H9 (cell line): ENCODE results near the gene DSTYK. TPM values are rescaled to one million over a fixed set of nuclear protein-coding genes. Genes with fewer than 3 reads are reported as not detected.

ENCODE experiments used
- DNase-seq: peaks from one replicate; pipeline ENCODE4 v3.0.0-alpha.2; 2017
- H2AFZ ChIP-seq: one replicate; pipeline ENCODE4 v1.6.1; 2013; ENCODE audit warnings: mild to moderate bottlenecking, low read length, control low read depth, moderate library complexity
- H2AK5ac ChIP-seq: 2 replicates; pipeline ENCODE4 v1.6.1; 2013; ENCODE audit warnings: low read length, control low read depth, mixed read lengths; ENCODE audit not compliant: insufficient read length
- H2BK120ac ChIP-seq: one replicate; pipeline ENCODE4 v1.6.1; 2013; ENCODE audit warnings: low read depth, mild to moderate bottlenecking, low read length, control low read depth, inconsistent platforms; ENCODE audit not compliant: poor library complexity, severe bottlenecking
- H2BK12ac ChIP-seq: 2 replicates; pipeline ENCODE4 v1.6.1; 2013; ENCODE audit warnings: low read length, control low read depth, mixed read lengths, low read depth; ENCODE audit not compliant: insufficient read length
- H2BK15ac ChIP-seq: 2 replicates; pipeline ENCODE4 v1.6.1; 2013; ENCODE audit warnings: low read depth, low read length, control low read depth
- H2BK20ac ChIP-seq: one replicate; pipeline ENCODE4 v1.6.1; 2013; ENCODE audit warnings: low read depth, mild to moderate bottlenecking, low read length, control low read depth, inconsistent platforms; ENCODE audit not compliant: poor library complexity, severe bottlenecking
- H2BK5ac ChIP-seq: 2 replicates; pipeline ENCODE4 v1.6.1; 2013; ENCODE audit warnings: low read length, control low read depth, mixed read lengths; ENCODE audit not compliant: insufficient read length
- H3K14ac ChIP-seq: 2 replicates; pipeline ENCODE4 v1.6.1; 2013; ENCODE audit warnings: low read length, control low read depth; ENCODE audit not compliant: insufficient read depth
- H3K18ac ChIP-seq: 2 replicates; pipeline ENCODE4 v1.6.1; 2013; ENCODE audit warnings: low read depth, mild to moderate bottlenecking, mixed read lengths, low read length, control low read depth; ENCODE audit not compliant: insufficient read length
- H3K23ac ChIP-seq: 2 replicates; pipeline ENCODE4 v1.6.1; 2013; ENCODE audit warnings: low read length, control low read depth, mixed read lengths, low read depth; ENCODE audit not compliant: insufficient read length
- H3K23me2 ChIP-seq: 2 replicates; pipeline ENCODE4 v1.6.1; 2013; ENCODE audit warnings: low read depth, mild to moderate bottlenecking, mixed read lengths, low read length, control low read depth; ENCODE audit not compliant: insufficient read length, poor library complexity, severe bottlenecking
- H3K27ac ChIP-seq: 2 replicates; pipeline ENCODE4 v1.5.1; 2013; ENCODE audit warnings: low read length, control low read depth, mixed read lengths, low read depth; ENCODE audit not compliant: insufficient read length
- H3K27me3 ChIP-seq: 2 replicates; pipeline ENCODE4 v1.6.1; 2013; ENCODE audit warnings: low read length, control low read depth, inconsistent platforms; ENCODE audit not compliant: insufficient read depth
- H3K4ac ChIP-seq: 2 replicates; pipeline ENCODE4 v1.6.1; 2013; ENCODE audit warnings: low read depth, mild to moderate bottlenecking, control low read depth, inconsistent platforms, low read length, moderate library complexity
- H3K4me1 ChIP-seq: 2 replicates; pipeline ENCODE4 v1.6.1; 2013; ENCODE audit warnings: low read length, control low read depth, inconsistent platforms; ENCODE audit not compliant: insufficient read depth
- H3K4me2 ChIP-seq: 2 replicates; pipeline ENCODE4 v1.6.1; 2013; ENCODE audit warnings: low read length, control low read depth, mixed read lengths; ENCODE audit not compliant: insufficient read length, insufficient read depth
- H3K56ac ChIP-seq: 2 replicates; pipeline ENCODE4 v1.6.1; 2013; ENCODE audit warnings: low read depth, mild to moderate bottlenecking, mixed read lengths, low read length, control low read depth; ENCODE audit not compliant: insufficient read length
- H3K79me1 ChIP-seq: 2 replicates; pipeline ENCODE4 v1.6.1; 2013; ENCODE audit warnings: low read depth, mild to moderate bottlenecking, moderate library complexity, low read length, control low read depth, inconsistent platforms; ENCODE audit not compliant: insufficient read depth, poor library complexity, severe bottlenecking
- H3K79me2 ChIP-seq: 2 replicates; pipeline ENCODE4 v1.6.1; 2013; ENCODE audit warnings: low read length, control low read depth, inconsistent platforms; ENCODE audit not compliant: insufficient read depth
- H3K9ac ChIP-seq: 2 replicates; pipeline ENCODE4 v1.6.1; 2013; ENCODE audit warnings: low read length, control low read depth, mixed read lengths; ENCODE audit not compliant: insufficient read length; ENCODE audit errors: extremely low read depth
- H3K9me3 ChIP-seq: one replicate; pipeline ENCODE4 v1.6.1; 2013; ENCODE audit warnings: low read depth, low read length, inconsistent platforms; ENCODE audit not compliant: control insufficient read depth
- H3T11ph ChIP-seq: one replicate; pipeline ENCODE4 v1.6.1; 2013; ENCODE audit warnings: mild to moderate bottlenecking, low read length, control low read depth, inconsistent platforms
- H4K20me1 ChIP-seq: one replicate; pipeline ENCODE4 v1.6.1; 2013; ENCODE audit not compliant: control insufficient read depth, insufficient read length, insufficient read depth
- H4K5ac ChIP-seq: 2 replicates; pipeline ENCODE4 v1.6.1; 2013; ENCODE audit warnings: low read depth, mild to moderate bottlenecking, mixed read lengths, low read length, control low read depth; ENCODE audit not compliant: insufficient read length
- H4K8ac ChIP-seq: replicated peaks from 2 replicates; pipeline ENCODE4 v1.6.1; 2013; ENCODE audit warnings: low read length, control low read depth, mixed read lengths, low read depth; ENCODE audit not compliant: insufficient read length
- H4K91ac ChIP-seq: 2 replicates; pipeline ENCODE4 v1.6.1; 2013; ENCODE audit warnings: low read depth, mild to moderate bottlenecking, moderate library complexity, mixed read lengths, low read length, control low read depth; ENCODE audit not compliant: insufficient read length
- H3K27ac Mint-ChIP-seq, 3 experiments: 2 replicates in 2 of 3; 3 replicates in 1 of 3; pipeline ENCODE4 v1.8.0; 2020 to 2021; ENCODE audit warnings: mixed read lengths in 3 of 3, mild to moderate bottlenecking in 1 of 3, moderate library complexity in 1 of 3
- H3K27me3 Mint-ChIP-seq: 2 replicates; pipeline ENCODE4 v1.8.0; 2021; ENCODE audit warnings: low read depth, mild to moderate bottlenecking, moderate library complexity, mixed read lengths
- H3K36me3 Mint-ChIP-seq, 3 experiments: 2 replicates in 2 of 3; 3 replicates in 1 of 3; pipeline ENCODE4 v1.8.0; 2020 to 2021; ENCODE audit warnings: low read depth in 3 of 3, mixed read lengths in 3 of 3; ENCODE audit not compliant: insufficient read depth in 1 of 3
- H3K4me1 Mint-ChIP-seq, 2 experiments: 2 replicates each; pipeline ENCODE4 v1.8.0; 2020; ENCODE audit warnings: mixed read lengths in 2 of 2
- H3K4me3 Mint-ChIP-seq, 2 experiments: 2 replicates in 1 of 2; 3 replicates in 1 of 2; pipeline ENCODE4 v1.8.0; 2020 to 2021; ENCODE audit warnings: mild to moderate bottlenecking in 2 of 2, mixed read lengths in 2 of 2, moderate library complexity in 1 of 2
- H3K9me3 Mint-ChIP-seq, 2 experiments: 2 replicates in 1 of 2; 3 replicates in 1 of 2; pipeline ENCODE4 v1.8.0; 2020; ENCODE audit warnings: mild to moderate bottlenecking in 2 of 2, mixed read lengths in 2 of 2, moderate library complexity in 1 of 2
- CTCF ChIP-seq: fragments of 200-600 bp; sonication (generic); conservative IDR thresholded peaks from 3 replicates; pipeline ENCODE4 v1.8.0; 2021; ENCODE audit warnings: antibody characterized with exemption, mild to moderate bottlenecking
- WGBS: extraction: QIAGEN DNeasy Blood & Tissue Kit; methylation state at CpG from one replicate; pipeline ENCODE4 v1.1.7; 2013; ENCODE audit warnings: missing lambda C conversion rate, low lambda C conversion rate, mixed read lengths; ENCODE audit not compliant: insufficient read length; ENCODE audit errors: extremely low coverage; 5-methylcytosine and 5-hydroxymethylcytosine counted together
- long read RNA-seq: library from polyadenylated mRNA; unstranded; transcript quantifications from one replicate; pipeline ENCODE4 v2.0.0, GENCODE V29; 2020
- total RNA-seq: library from RNA; stranded (reverse); gene quantifications from 2 replicates; pipeline ENCODE4 v1.2.1, GENCODE V29; 2021

Gene DSTYK
- total RNA-seq, result 7.7 and 8.5 TPM in 2 replicates
- long read RNA-seq, full-length matches to known transcripts, result 33 of 60 reads
- long read RNA-seq, partial matches to known transcripts, result 4 of 60 reads
- long read RNA-seq, other reads (novel, unspliced or antisense), result 23 of 60 reads

GRCh38 chr1:205211169-205211838 is at the start of gene DSTYK:
Gene DSTYK, minus strand, starts transcription at chr1:205211702. Its CDS starts 167 bp downstream, at chr1:205211535.
- peak within 1 kb of the TSS; percentile 95 for H2AFZ ChIP-seq
- no peak for TF ChIP-seq CTCF
- H3K14ac ChIP-seq, result peak within 1 kb of the TSS; percentile 85
- peak; percentile 97 for DNase-seq
- H3K23ac ChIP-seq, result no peak within 1 kb of the TSS
- H4K8ac ChIP-seq, result no peak within 1 kb of the TSS
- H2BK20ac ChIP-seq, result no peak within 1 kb of the TSS
- no CpG with 5 or more reads among the region's 67 CpGs for WGBS
- peak within 1 kb of the TSS; percentile 92 to 98 for H3K4me3 Mint-ChIP-seq
- peaks cover 13% of the 10 kb centered on the region for H3K23me2 ChIP-seq
- H3K79me2 ChIP-seq, result no peaks in the 10 kb centered on the region; the same call in 1 of the 2 replicates
- H3K9me3 ChIP-seq, result no peaks in the 10 kb centered on the region
- H3K36me3 Mint-ChIP-seq, result no peaks in the 10 kb centered on the region
- no peak within 1 kb of the TSS for H3K4ac ChIP-seq
- no peak within 1 kb of the TSS for H2AK5ac ChIP-seq
- no peaks in the 10 kb centered on the region; a peak in 1 of 5 replicates for H3K9me3 Mint-ChIP-seq
- no peak within 1 kb of the TSS for H3T11ph ChIP-seq
- H2BK5ac ChIP-seq, result no peak within 1 kb of the TSS
- H3K56ac ChIP-seq, result no peak within 1 kb of the TSS
- H3K27me3 ChIP-seq, result no peaks in the 10 kb centered on the region
- no peaks in the 10 kb centered on the region for H3K79me1 ChIP-seq
- H3K18ac ChIP-seq, result peak within 1 kb of the TSS; percentile 82
- peak within 1 kb of the TSS; percentile 67 for H3K9ac ChIP-seq
- H3K27me3 Mint-ChIP-seq, result peaks cover 3% of the 10 kb centered on the region
- H2BK12ac ChIP-seq, result no peak within 1 kb of the TSS
- peak within 1 kb of the TSS; percentile 98 for H3K4me2 ChIP-seq
- peaks cover 19 to 26% of the 10 kb centered on the region in 2 experiments for H3K4me1 Mint-ChIP-seq
- H4K5ac ChIP-seq, result no peak within 1 kb of the TSS
- peak within 1 kb of the TSS; percentile 97 to 98 (median 97) for H3K27ac Mint-ChIP-seq
- no peaks in the 10 kb centered on the region for H3K4me1 ChIP-seq
- H2BK15ac ChIP-seq, result no peak within 1 kb of the TSS
- no peaks in the 10 kb centered on the region for H4K20me1 ChIP-seq
- H2BK120ac ChIP-seq, result no peak within 1 kb of the TSS
- H4K91ac ChIP-seq, result no peak within 1 kb of the TSS
- no peak within 1 kb of the TSS for H3K27ac ChIP-seq
